Measurements from ENCODE around the gene SLC38A7.

The SLC38A7 gene

GRCh38 chr16:58635502-58635901 lies 49.1 kb downstream of the SLC38A7 start:
- no peak for DNase-seq

- DNase-seq: no peak
Measured at GRCh38 chr16:58634265-58634802, 50.2 kb downstream of the SLC38A7 start.

DNA sequence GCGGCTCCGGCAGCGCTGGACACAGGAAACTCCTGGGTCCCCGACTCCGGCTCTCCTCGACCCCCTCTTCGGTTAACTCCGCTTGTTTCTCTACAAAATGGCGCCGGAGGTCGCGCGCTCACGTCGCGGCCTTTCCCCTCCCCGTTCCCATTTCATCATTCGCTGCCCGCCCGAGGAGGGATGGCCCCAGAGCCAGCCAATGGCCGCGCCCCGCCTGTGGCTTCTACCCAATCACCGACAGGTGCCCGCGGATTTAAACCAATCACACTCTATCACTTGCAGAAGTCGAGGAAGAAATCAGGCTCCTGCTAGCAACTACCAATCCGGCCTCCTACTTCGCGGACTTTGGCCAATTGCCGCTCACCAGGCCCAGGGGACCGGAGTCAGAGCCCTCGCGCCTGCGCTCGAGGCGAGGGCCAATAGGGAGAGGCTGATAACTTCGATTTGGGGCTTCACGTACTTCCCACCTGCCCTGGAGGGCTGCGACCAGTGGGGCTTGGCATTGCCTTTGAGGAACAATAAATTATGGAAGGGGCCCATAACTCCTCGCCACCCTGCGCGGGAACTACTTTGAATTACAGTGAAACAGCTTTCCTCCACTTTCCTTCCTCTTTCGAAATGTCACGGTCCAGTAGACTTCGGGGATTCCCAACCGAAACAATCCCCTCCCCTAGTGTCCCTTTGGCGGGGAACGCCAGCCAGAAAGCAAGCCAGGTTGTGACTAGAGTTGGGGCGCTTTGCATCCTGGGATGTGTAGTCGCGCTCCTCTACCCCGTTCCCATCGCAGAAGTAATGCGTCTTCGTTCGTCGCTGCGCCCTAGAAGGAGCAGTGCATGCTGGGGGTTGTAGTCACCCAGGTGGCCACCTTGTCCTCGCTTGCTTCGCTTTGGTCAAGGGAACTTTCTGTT lies 54.6 kb downstream of the SLC38A7 start, which contains the start of gene CNOT1:
Gene CNOT1, minus strand, starts transcription at position 94 of the 908 bp plus-strand sequence. CDS start 30,489 bp downstream, outside the sequence.
- peak; percentile 91 to 99 (median 97) for DNase-seq

GRCh38 chr16:58628845-58629732 lies 55.5 kb downstream of the SLC38A7 start:
- peak in 2 of 3 experiments; percentile 61 to 91 for DNase-seq

GRCh38 chr16:58624209-58624608 lies 60.4 kb downstream of the SLC38A7 start:
- no peak for DNase-seq

DNA sequence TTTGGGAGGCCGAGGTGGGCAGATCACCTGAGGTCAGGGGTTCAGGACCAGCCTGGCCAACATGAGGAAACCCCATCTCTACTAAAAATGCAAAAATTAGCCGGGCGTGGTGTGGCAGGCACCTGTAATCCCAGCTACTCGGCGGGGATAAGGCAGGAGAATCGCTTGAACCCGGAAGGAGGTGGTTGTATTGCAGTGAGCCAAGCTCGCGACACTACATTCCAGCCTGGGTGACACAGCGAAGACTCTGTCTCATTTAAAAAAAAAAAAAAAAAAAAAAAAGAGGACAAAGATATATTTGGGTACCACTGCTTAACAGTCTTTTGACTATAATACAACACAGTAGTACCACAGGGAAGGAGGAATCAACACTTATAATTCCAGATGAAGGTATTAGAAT lies 64.2 kb downstream of the SLC38A7 start:
- no peak for DNase-seq

DNA sequence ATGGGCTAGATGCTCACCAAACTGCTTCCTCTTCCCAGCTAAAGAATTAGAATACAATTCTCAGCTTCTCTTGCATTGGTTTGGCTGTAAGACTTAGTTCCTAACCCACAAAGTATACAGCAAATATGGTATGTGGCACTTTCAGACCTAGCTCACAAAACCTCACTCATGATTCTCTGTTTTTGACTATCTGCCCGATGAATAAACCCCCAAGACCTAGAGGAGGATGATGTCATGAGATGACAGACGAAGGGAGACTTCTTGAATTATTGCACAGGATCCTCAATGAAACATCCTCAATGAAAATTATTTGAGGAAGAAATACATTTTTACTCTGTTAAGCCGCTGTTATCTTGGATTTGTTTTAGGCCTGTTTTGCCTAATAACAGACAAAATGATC lies 69.3 kb downstream of the SLC38A7 start:
- DNase-seq: no peak
